ENCODE results near the gene TPRX1. TPM values are rescaled to one million over a fixed set of nuclear protein-coding genes. Genes with fewer than 3 reads are reported as not detected.

The TPRX1 gene
- total and polyA plus RNA-seq, 4 donors, result not detected

- no peak for ATAC-seq (ENCODE audit: insufficient read depth, low FRiP score)
- Histone ChIP-seq H3K4me3 (no peak overlapping the region), H3K27ac (ENCODE audit: low read depth in 1 of 2, low read length in 1 of 2) (no peak overlapping the region), H3K4me1 (ENCODE audit: control insufficient read depth in 5 of 5, insufficient read depth in 5 of 5, low read length in 5 of 5) (peaks cover 0 to 3% (median 0%) of the 10 kb centered on the region in 5 donors), H3K9ac (ENCODE audit: insufficient read depth in 1 of 2, low read length in 2 of 2) (no peak overlapping the region), H3K9me3 (ENCODE audit: control insufficient read depth in 4 of 4, insufficient read depth in 3 of 4, low read length in 3 of 4) (no peaks in the 10 kb centered on the region), H3K27me3 (ENCODE audit: control insufficient read depth in 3 of 3, insufficient read depth in 3 of 3, low read length in 2 of 3) (no peaks in the 10 kb centered on the region), H3K36me3 (ENCODE audit: control insufficient read depth in 4 of 4, insufficient read depth in 4 of 4, low read length in 4 of 4) (no peaks in the 10 kb centered on the region)
- TF ChIP-seq, protein P1, sequence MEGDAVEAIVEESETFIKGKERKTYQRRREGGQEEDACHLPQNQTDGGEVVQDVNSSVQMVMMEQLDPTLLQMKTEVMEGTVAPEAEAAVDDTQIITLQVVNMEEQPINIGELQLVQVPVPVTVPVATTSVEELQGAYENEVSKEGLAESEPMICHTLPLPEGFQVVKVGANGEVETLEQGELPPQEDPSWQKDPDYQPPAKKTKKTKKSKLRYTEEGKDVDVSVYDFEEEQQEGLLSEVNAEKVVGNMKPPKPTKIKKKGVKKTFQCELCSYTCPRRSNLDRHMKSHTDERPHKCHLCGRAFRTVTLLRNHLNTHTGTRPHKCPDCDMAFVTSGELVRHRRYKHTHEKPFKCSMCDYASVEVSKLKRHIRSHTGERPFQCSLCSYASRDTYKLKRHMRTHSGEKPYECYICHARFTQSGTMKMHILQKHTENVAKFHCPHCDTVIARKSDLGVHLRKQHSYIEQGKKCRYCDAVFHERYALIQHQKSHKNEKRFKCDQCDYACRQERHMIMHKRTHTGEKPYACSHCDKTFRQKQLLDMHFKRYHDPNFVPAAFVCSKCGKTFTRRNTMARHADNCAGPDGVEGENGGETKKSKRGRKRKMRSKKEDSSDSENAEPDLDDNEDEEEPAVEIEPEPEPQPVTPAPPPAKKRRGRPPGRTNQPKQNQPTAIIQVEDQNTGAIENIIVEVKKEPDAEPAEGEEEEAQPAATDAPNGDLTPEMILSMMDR (IDR thresholded peaks at IDR 0.05; ENCODE audit: control extremely low read depth, extremely low read depth), result no peak
- DNase-seq, result no peak
- 42 to 82% methylated on average over 2 of the region's 2 CpGs for WGBS, 2 donors
Measured at GRCh38 chr19:47767349-47767748, 37.0 kb downstream of the TPRX1 start.

GRCh38 chr19:47766670-47767069, 37.7 kb downstream of the TPRX1 start:
- no peaks in the 10 kb centered on the region for H3K36me3 ChIP-seq (ENCODE audit: control insufficient read depth in 4 of 4, insufficient read depth in 4 of 4, low read length in 4 of 4)
- no peak for ATAC-seq (ENCODE audit: insufficient read depth, low FRiP score)
- no peaks in the 10 kb centered on the region for H3K9me3 ChIP-seq (ENCODE audit: control insufficient read depth in 4 of 4, insufficient read depth in 3 of 4, low read length in 3 of 4)
- no peaks in the 10 kb centered on the region for H3K27me3 ChIP-seq (ENCODE audit: control insufficient read depth in 3 of 3, insufficient read depth in 3 of 3, low read length in 2 of 3)
- H3K27ac ChIP-seq (ENCODE audit: low read depth in 1 of 2, low read length in 1 of 2), result no peak overlapping the region
- WGBS, 2 donors, result 85 to 89% methylated on average over 7 of the region's 7 CpGs
- H3K4me3 ChIP-seq, result no peak overlapping the region
- peaks cover 0 to 3% (median 0%) of the 10 kb centered on the region in 5 donors for H3K4me1 ChIP-seq (ENCODE audit: control insufficient read depth in 5 of 5, insufficient read depth in 5 of 5, low read length in 5 of 5)
- H3K9ac ChIP-seq (ENCODE audit: insufficient read depth in 1 of 2, low read length in 2 of 2), result no peak overlapping the region
- DNase-seq, result no peak
- TF ChIP-seq, protein P1 (IDR thresholded peaks at IDR 0.05; ENCODE audit: control extremely low read depth, extremely low read depth), result no peak

DNA sequence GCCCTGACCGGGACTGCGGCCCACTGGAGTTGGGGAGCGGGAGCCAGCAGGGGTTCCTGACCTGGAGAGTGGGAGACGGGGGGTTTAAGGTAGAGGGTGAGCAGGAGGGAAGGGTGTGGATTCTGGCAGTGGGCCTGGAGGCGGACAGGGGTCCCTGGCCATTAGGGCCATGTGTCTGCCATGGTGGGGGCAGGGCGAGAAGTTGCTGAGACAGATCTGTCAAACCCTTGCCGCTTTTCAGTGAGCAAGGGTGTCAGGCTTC, 38.1 kb downstream of the TPRX1 start:
- no peak overlapping the region for H3K9ac ChIP-seq (ENCODE audit: insufficient read depth in 1 of 2, low read length in 2 of 2)
- no peak for ATAC-seq (ENCODE audit: insufficient read depth, low FRiP score)
- no peaks in the 10 kb centered on the region for H3K9me3 ChIP-seq (ENCODE audit: control insufficient read depth in 4 of 4, insufficient read depth in 3 of 4, low read length in 3 of 4)
- no peak overlapping the region for H3K27ac ChIP-seq (ENCODE audit: low read depth in 1 of 2, low read length in 1 of 2)
- TF ChIP-seq, protein P1 (IDR thresholded peaks at IDR 0.05; ENCODE audit: control extremely low read depth, extremely low read depth), result no peak
- WGBS, 2 donors, result 81 to 93% methylated on average over 7 of the region's 7 CpGs
- no peak overlapping the region for H3K4me3 ChIP-seq
- H3K4me1 ChIP-seq (ENCODE audit: control insufficient read depth in 5 of 5, insufficient read depth in 5 of 5, low read length in 5 of 5), result peaks cover 0 to 3% (median 0%) of the 10 kb centered on the region in 5 donors
- DNase-seq, result no peak
- H3K36me3 ChIP-seq (ENCODE audit: control insufficient read depth in 4 of 4, insufficient read depth in 4 of 4, low read length in 4 of 4), result no peaks in the 10 kb centered on the region
- no peaks in the 10 kb centered on the region for H3K27me3 ChIP-seq (ENCODE audit: control insufficient read depth in 3 of 3, insufficient read depth in 3 of 3, low read length in 2 of 3)

Data from lung (tissue), 12 donors.